Brain microvascular endothelial cell (primary cell): Measurements from ENCODE around the gene ABCG8.
"Not testable (repeated sequence)": the region's sequence is repeated elsewhere in the genome, so short reads cannot be mapped to it uniquely, and the experiment has no call there.

Source experiments
- DNase-seq: peaks from one replicate; pipeline ENCODE4 v3.0.0-alpha.2; 2020
- H3K27ac ChIP-seq: fragments of 250-450 bp; sonication (Bioruptor Pico); 2 replicates; pipeline ENCODE4 v1.5.1; 2020; ENCODE audit warnings: mild to moderate bottlenecking, moderate library complexity
- H3K27me3 ChIP-seq: fragments of 250-450 bp; sonication (Bioruptor Pico); replicated peaks from 2 replicates; pipeline ENCODE4 v1.5.1; 2020; ENCODE audit warnings: mild to moderate bottlenecking
- H3K36me3 ChIP-seq: fragments of 250-450 bp; sonication (Bioruptor Pico); replicated peaks from 2 replicates; pipeline ENCODE4 v1.5.1; 2020; ENCODE audit warnings: mild to moderate bottlenecking
- H3K4me3 ChIP-seq: 2 replicates; pipeline ENCODE4 v1.5.1; 2011; ENCODE audit warnings: low read depth, mild to moderate bottlenecking, control low read depth, low read length, moderate library complexity
- CTCF ChIP-seq: IDR thresholded peaks from 2 replicates; pipeline ENCODE4 v1.5.1; 2011; ENCODE audit warnings: low read depth, mild to moderate bottlenecking, moderate library complexity, low read length, control low read depth, inconsistent platforms; ENCODE audit errors: missing control alignments
- in situ Hi-C: cut with HindIII; loops from 2 replicates; pipeline ENCODE4 v1.10.0; 2017; ENCODE audit warnings: low sequenced_read_pairs, low pct_ligation_motif_present

ABCG8 gene

GRCh38 chr2:43906448-43907109 is 67.8 kb downstream of the ABCG8 start:
- H3K27ac ChIP-seq: peak overlapping the region; percentile 58
- peaks cover 17% of the 10 kb centered on the region for H3K36me3 ChIP-seq
- H3K4me3 ChIP-seq: no peak overlapping the region
- in situ Hi-C loops: no loop called here
- no peaks in the 10 kb centered on the region for H3K27me3 ChIP-seq
- no peak for TF ChIP-seq CTCF
- DNase-seq: no peak

- H3K4me3 ChIP-seq, in situ Hi-C loops, DNase-seq, H3K27me3 ChIP-seq, H3K27ac ChIP-seq: not testable (repeated sequence)
- peaks cover 14% of the 10 kb centered on the region for H3K36me3 ChIP-seq
These were observed 72.5 kb downstream of the ABCG8 start for GRCh38 chr2:43911136-43911790.

GRCh38 chr2:43924463-43924862 is 85.7 kb downstream of the ABCG8 start:
- Histone ChIP-seq H3K27me3 (no peaks in the 10 kb centered on the region), H3K27ac (no peak overlapping the region), H3K4me3 (no peak overlapping the region), H3K36me3 (peaks cover 19% of the 10 kb centered on the region)
- no peak for DNase-seq
- in situ Hi-C loops: no loop called here
- TF ChIP-seq CTCF: no peak

- Histone ChIP-seq H3K4me3 (no peak overlapping the region), H3K27ac (no peak overlapping the region), H3K27me3 (no peaks in the 10 kb centered on the region), H3K36me3 (peaks cover 17% of the 10 kb centered on the region)
- no peak for DNase-seq
- no peak for TF ChIP-seq CTCF
- in situ Hi-C loops: no loop called here
These were observed 86.7 kb downstream of the ABCG8 start for GRCh38 chr2:43925431-43925830.

GRCh38 chr2:43927442-43927841 is 88.7 kb downstream of the ABCG8 start:
- H3K36me3 ChIP-seq: peaks cover 28% of the 10 kb centered on the region
- H3K27ac ChIP-seq: no peak overlapping the region
- DNase-seq: no peak
- H3K27me3 ChIP-seq: no peaks in the 10 kb centered on the region
- TF ChIP-seq CTCF: no peak
- in situ Hi-C loops: no loop called here
- no peak overlapping the region for H3K4me3 ChIP-seq

GRCh38 chr2:43931293-43931692 is 92.5 kb downstream of the ABCG8 start:
- in situ Hi-C loops: no loop called here
- no peak for DNase-seq
- peaks cover 21% of the 10 kb centered on the region for H3K36me3 ChIP-seq
- H3K27me3 ChIP-seq: no peaks in the 10 kb centered on the region
- no peak overlapping the region for H3K27ac ChIP-seq
- no peak for TF ChIP-seq CTCF
- no peak overlapping the region for H3K4me3 ChIP-seq
